T-helper 22 cell (primary cell): ENCODE data around the gene KLHDC8B.
A peak's percentile ranks its signal among the peaks of the same experiment; 100 is the strongest.

Experiments used
- DNase-seq: peaks from one replicate; pipeline ENCODE4 v3.0.0-alpha.2; 2020; ENCODE audit warnings: low read depth

The KLHDC8B gene

DNA sequence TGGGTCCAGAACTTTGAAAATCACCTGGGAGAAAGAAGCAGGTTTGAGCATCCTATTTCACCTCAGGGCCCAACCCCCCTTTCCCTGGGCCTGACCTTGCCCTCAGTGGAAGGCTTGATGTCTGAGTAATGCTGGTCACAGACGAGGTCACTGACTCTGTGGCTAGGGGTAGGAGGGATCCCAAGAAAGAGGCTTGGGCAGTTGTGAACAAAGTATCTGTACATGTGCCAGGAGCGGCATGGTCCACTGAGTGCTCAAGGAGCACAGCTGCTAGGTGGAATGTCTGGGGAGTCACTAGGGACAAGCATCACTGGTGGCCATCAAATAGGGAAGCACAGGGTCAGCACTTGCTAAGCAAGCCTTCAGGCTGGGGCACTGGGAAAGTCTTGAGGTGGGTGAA, 12.6 kb upstream of the KLHDC8B start:
- no peak for DNase-seq

DNA sequence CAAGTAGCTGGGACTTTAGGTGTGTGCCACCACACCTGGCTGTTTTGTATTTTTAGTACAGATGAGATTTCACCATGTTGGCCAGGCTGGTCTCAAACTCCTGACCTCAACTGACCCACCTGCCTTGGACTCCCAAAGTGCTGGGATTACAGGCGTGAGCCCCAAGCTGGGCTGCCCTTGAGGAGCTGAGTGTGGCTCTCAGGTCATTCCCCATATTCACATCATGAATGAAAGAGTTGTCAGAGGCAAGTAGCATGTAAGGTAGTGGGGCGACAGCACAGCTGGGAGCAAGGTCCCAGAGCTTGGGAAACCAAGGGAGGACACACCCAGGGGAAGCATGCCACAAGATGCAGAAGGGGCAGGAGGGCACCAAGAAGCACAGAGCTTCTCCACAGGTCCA, 10.2 kb upstream of the KLHDC8B start:
- DNase-seq, result no peak

DNA sequence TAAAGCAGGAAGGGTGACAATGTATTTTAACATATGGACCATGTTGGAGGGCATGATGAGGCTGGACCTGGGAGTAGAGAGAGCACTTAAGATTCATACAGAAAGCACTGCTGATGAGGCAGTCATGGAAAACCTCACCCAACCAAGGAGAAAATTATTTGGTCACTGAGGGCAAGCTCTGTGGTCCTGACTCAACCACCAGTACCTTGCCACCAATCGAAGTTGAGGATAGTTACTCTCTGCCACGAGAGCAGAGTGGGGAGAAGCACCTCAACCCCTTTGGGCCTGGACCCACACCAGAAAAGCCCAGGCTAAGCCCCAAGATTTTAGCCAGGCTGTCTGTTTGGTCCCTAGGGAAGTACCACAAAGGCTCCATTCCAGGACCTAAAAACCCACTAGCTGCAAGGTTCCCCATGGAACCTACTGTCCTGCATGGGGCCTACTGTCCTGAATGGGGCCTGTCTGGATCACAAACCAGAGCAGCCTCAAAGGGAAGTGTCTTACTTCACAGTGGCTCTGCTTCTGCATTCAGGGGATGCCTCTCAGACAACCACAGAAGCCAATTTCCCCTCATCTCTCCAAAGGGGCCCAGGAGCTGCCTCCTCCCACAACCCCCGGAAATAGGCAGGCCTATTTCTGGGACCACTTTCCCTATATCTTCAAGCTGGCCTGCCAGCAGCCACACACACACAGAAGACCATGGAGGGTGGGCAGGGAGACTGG, 9.4 kb upstream of the KLHDC8B start:
- no peak for DNase-seq

DNA sequence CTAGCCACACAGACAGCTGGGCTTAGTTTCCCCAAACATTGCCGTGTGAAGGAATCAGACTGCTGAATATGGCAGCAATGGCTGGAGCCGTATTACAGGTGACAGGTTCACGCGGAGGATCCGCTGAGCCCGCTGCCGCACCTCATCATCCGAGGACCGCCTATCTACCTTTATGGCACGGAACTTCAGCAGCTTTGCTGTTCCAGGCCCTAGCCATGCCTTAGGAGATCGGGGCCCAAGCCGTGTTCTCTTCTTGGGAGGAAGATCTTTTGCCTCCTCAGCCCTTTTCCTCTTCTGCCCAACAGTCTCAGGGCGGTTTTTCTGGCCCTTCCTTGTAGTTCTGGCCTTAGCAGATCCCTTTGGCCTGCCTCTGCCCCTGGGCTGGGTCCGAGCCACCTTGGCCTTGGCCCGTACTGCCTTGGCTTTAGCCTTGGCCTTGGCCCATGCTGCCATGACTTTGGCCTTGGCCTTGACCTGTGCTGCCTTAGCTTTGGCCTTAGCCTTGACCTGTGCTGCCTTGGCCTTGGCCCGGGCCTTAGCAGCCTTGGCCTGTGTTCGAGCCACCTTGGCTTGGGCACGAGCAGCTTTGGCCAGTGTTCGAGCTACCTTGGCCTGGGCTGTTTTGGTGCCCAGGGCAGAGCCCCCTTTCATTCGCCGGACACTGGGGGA, 8.5 kb upstream of the KLHDC8B start:
- no peak for DNase-seq

DNA sequence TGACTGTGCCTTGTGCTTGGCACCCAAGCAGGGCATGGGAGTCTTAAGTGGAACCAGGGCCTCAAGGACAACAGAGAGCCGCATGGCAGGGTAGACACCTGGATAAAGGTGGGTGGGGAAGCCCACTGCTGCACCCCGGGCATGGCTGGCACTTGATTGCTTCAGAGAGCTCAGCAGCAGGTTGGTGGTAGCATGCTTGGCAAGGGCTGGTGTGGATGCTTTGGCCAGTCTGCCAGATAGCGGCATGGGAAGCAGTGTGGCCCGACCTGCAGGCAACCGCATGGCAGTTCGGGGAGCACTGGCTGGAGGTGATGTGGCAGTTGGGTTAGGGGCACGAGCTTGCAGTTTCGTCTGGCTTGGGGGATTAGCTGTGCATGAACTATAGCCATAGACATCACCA, 7.8 kb upstream of the KLHDC8B start:
- no peak for DNase-seq

DNA sequence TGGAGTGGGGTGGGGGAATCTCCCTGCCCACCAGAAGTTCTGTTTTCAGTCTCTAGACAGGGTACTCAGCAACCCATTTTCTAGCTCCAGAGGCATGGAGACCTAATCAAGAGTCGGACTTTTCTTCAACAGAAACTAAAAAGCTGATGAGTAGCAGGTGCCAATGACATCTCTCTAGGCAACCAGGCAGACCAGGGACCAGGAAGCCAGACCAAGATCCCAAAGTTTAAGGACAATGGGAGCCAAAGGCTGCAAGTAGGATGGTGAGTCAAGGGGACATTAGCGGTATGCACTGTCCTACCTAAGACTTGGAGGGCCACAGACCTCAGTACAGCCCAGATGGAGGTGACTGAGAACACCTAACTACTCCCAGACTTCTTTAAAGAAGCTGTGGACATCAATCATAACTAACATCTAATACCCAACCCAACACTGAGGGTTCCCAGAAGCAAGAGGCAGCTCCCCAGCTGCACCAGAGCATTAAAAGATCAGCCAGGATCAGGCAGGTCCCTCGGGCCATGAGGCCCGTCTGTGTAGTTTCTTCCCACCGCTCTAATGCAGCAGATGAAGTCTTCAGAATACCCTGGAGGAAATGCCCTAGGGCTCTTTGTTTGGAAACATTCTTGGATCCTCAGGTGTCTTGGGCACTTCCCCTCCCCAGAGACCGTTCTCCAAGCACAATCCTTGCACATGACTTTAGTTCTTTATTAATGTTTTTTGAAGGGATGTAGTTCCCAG, 6.2 kb upstream of the KLHDC8B start:
- DNase-seq, result no peak

GRCh38 chr3:49165771-49166751, 5.3 kb upstream of the KLHDC8B start, which contains the start of gene CCDC71:
Gene CCDC71, minus strand, starts transcription at chr3:49166331. Its CDS starts 2,123 bp downstream, at chr3:49164208.
- DNase-seq, result peak; percentile 46

DNA sequence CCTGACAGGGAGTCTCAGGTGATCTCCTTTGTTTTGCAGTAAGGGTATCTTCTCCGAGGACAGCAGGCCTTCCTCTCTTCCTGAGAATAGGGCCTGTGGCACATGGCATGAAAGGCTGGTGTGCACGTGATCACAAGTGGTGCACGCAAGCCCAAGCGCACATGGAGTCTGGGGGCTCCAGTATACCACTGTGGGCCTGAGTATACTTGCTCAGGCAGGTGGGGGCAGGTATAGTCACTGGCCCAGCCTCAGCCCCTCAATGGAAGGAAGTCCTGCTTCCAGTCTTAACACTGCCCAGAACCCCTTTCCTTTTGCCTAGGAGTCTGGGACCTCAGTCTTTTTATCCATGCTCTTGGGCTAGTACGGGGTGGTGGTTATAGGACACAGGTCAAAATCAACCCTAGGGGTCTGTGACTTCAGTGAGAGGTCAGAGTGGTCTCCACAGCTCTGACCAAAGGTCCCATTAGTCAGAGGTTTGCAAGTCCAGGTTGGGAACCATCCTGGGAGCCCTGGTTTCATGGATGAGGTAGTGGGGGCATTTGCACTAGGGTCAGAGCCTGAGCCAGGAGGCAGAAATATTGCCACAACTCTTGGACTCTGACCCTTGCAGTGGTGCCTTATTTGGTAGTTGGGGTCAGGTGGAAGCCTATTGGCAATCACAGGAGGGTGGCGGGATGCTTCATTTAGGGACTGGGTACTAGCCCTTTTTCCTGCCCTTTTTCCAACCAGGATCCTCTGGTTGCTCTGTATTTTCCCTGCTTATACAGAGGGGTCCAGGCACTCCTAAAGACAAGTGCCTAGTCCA, 4.4 kb upstream of the KLHDC8B start:
- no peak for DNase-seq

DNA sequence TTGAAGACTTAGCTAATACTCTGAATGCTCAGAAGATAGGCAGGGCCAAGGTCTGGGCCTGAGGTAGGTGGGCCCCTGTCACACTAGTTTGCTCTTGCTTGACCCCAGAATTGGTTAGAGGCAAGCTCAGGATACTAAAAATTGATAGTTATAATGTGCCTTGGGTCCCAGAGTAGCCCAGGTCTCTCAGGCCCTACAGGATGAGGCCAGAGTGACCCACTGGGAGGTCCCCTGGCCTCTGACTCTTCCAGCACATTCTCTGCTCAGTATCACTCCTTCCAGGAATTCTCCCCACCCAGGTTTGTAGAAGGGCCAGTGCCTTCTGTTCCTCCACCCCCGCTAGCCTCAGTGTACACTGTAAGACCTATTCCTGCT, 667 bp upstream of the KLHDC8B start:
- DNase-seq, result no peak

- no peak for DNase-seq
Observed at GRCh38 chr3:49171775-49172500, 540 bp downstream of the KLHDC8B start.

DNA sequence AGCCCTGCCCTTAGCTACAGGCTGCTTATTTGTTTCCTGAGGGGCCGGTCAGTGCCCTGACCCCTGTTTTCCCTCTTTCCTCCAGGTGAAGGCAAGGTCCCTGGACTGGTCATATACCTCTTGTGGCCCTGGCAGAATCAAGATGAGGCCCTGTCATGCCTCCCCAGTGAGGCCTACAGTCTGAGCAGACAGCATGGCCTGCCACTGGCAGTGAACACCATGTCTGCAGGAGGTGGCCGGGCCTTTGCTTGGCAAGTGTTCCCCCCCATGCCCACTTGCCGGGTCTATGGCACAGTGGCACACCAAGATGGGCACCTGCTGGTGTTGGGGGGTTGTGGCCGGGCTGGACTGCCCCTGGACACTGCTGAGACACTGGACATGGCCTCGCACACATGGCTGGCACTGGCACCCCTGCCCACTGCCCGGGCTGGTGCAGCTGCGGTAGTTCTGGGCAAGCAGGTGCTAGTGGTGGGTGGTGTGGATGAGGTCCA, 1.2 kb downstream of the KLHDC8B start:
- DNase-seq, result no peak

- no peak for DNase-seq
Observed at GRCh38 chr3:49173116-49173791, 1.9 kb downstream of the KLHDC8B start.

DNA sequence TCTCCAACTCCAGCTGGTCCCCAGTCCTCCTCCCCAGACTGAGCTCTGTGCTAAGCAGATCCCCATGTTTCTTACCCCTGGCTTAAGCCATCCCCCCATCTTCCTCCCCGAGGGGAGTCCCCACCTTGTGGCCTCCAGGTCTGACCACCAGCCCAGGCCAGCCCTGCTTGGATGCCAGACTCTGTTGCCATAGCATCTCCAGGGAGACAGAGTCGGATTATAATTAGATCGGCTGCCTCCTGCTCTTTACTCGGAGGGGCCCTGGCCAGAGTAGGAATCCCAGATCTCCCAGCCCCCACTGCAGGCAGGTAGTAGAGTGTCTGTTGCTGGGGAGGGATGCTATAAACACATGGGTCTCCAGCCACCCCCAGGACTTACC, 2.4 kb downstream of the KLHDC8B start:
- no peak for DNase-seq

DNA sequence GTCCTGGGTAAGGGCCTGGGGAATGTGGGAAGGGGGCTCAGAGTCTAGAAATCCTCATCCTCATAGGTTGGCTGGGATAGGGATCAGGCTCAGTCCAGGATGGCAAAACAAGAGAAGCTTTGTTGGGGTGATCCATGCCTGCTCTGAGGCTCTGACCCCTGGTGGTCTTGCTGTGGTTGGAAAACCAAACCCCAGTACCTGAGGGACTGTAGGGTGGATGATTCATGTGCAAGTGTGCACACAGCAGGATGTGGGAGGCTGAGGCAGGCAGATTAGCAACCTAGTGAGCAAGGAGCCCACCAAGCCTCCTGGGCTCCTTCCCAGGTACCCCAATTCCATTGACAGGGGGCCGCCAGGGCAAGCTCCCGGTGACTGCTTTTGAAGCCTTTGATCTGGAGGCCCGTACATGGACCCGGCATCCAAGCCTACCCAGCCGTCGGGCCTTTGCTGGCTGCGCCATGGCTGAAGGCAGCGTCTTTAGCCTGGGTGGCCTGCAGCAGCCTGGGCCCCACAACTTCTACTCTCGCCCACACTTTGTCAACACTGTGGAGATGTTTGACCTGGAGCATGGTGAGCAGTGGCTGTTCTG, 3.1 kb downstream of the KLHDC8B start:
- no peak for DNase-seq

DNA sequence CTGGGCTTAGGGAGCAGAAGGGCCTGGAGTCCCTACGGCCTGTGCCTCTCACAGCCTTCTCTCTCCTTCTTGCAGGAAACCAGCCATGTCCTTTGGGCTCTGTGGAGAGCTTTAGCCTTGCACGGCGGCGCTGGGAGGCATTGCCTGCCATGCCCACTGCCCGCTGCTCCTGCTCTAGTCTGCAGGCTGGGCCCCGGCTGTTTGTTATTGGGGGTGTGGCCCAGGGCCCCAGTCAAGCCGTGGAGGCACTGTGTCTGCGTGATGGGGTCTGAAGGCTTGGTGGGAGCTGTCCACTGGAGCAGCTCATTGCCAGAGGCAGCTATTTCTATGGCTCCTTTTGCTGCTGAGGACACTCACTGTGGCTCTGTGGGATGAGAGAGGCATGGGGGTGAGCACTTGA, 4.1 kb downstream of the KLHDC8B start:
- no peak for DNase-seq

DNA sequence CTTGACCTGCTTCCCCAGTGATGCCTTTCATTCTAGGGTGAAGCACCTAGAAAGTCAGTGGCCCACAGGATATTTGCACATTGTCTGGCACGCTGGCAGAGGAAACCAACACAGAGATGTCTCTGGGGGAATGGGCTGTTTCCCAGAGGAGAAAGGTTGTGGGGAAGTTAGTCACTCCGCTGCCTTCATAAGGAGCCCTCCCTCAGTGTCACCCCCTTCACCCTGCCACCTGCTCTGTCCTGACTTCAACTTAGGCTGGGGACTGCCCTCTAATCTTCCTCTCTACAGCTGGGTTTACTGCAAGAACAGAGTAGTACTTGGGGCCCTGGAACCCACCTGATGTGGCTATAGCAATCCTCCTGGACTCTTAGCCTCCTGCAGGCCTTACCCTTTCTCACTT, 5.7 kb downstream of the KLHDC8B start:
- no peak for DNase-seq

GRCh38 chr3:49180116-49180515, 8.7 kb downstream of the KLHDC8B start:
- DNase-seq, result no peak

- DNase-seq, result no peak
Observed at GRCh38 chr3:49181351-49181750, 10.0 kb downstream of the KLHDC8B start.

DNA sequence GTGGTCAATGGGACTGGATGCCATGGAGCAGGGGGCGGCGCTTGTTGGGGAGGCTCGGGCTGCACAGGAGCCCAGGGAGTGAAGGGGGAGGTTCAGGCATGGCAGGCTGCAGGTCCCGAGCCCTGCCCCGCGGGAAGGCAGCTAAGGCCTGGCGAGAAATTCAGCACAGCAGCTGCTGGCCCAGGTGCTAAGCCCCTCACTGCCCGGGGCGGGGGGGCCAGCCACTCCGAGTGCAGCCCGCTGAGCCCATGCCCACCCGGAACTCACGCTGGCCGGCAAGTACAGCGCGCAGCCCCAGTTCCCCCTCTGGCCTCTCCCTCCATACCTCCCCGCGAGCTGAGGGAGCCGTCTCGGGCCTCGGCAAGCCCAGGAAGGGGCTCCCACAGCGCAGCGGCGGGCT, 11.3 kb downstream of the KLHDC8B start:
- DNase-seq, result no peak
